HCT116 (cell line): Measurements from ENCODE around the gene MBOAT7. TPM values are rescaled to one million over a fixed set of nuclear protein-coding genes. Genes with fewer than 3 reads are reported as not detected.

Experiments used
- ATAC-seq: fragments of 200-7000 bp; cut with Tn5 transposase; 2 replicates; pipeline ENCODE4 v1.9.1; 2020; ENCODE audit warnings: mild to moderate bottlenecking, moderate library complexity
- BruUV-seq: library from RNA; stranded (reverse); fragments of 400-500 nt; replicated peaks from 2 replicates; lab custom pipeline; 2021; lab: Mats Ljungman, UMichigan
- CTCF ChIA-PET: fragments of 300-600 bp; sonication (Branson Sonifier 250); formaldehyde crosslinking; loops from one replicate; lab custom pipeline; 2021; ENCODE audit warnings: antibody characterized with exemption; lab: Charles Lee
- POLR2A ChIA-PET: fragments of 300-600, 350-600 bp; sonication (Branson Sonifier 250); formaldehyde crosslinking; loops from one replicate; lab custom pipeline; 2021; ENCODE audit warnings: antibody characterized with exemption; lab: Charles Lee
- RAD21 ChIA-PET, 2 experiments: fragments of 300-600 bp; sonication (Branson Sonifier 250); formaldehyde crosslinking; loops; one replicate each; lab custom pipeline; 2023; ENCODE audit warnings: low total read pairs in 2 of 2; ENCODE audit not compliant: uncharacterized antibody in 2 of 2, unreplicated experiment in 2 of 2, low non-redundant PET in 1 of 2; lab: Charles Lee
- DNase-seq: peaks from one replicate; pipeline ENCODE4 v3.0.0-alpha.2; 2010; ENCODE audit warnings: low read depth, low spot score
- H2AFZ ChIP-seq: fragments of 200-600 bp; shearing (Covaris generic), sonication (generic); 2 replicates; pipeline ENCODE4 v1.6.1; 2017; ENCODE audit warnings: low read depth, mixed run types, mixed read lengths, antibody characterized with exemption, low read length; ENCODE audit not compliant: poor library complexity, severe bottlenecking
- H3K27ac ChIP-seq: 2 replicates; pipeline ENCODE4 v1.5.1; 2012; ENCODE audit warnings: low read depth, low read length
- H3K27me3 ChIP-seq: fragments of 200-600 bp; sonication (generic); 2 replicates; pipeline ENCODE4 v1.6.1; 2016; ENCODE audit warnings: mixed run types, low read length, mixed read lengths; ENCODE audit not compliant: insufficient read depth
- H3K36me3 ChIP-seq, 2 experiments: fragments of 200-500 bp in 1 of 2; fragments of 200-600 bp in 1 of 2; sonication (Bioruptor generic) in 1 of 2; sonication (generic) in 1 of 2; 2 replicates each; pipeline versions ENCODE4 v1.5.1 to v1.6.1; 2014 to 2016; ENCODE audit warnings: low read length in 2 of 2, inconsistent platforms in 1 of 2, mixed read lengths in 1 of 2, mixed run types in 1 of 2; ENCODE audit not compliant: insufficient read depth in 2 of 2, control insufficient read depth in 1 of 2
- H3K4me1 ChIP-seq, 2 experiments: fragments of 200-600 bp in 1 of 2; sonication (generic) in 1 of 2; 2 replicates each; pipeline versions ENCODE4 v1.5.1 to v1.6.1; 2012 to 2017; ENCODE audit warnings: low read length in 2 of 2, inconsistent platforms in 1 of 2, mild to moderate bottlenecking in 1 of 2, mixed read lengths in 1 of 2, mixed run types in 1 of 2, moderate library complexity in 1 of 2; ENCODE audit not compliant: insufficient read depth in 2 of 2, control insufficient read depth in 1 of 2
- H3K4me2 ChIP-seq: fragments of 200-600 bp; sonication (generic); 2 replicates; pipeline ENCODE4 v1.6.1; 2017; ENCODE audit warnings: mixed run types, low read length, mixed read lengths
- H3K4me3 ChIP-seq, 2 experiments: fragments of 200-600 bp in 1 of 2; sonication (generic) in 1 of 2; replicated peaks in 1 of 2; 2 replicates each; pipeline ENCODE4 v1.5.1; 2011 to 2016; ENCODE audit warnings: low read length in 2 of 2, control low read depth in 1 of 2, low read depth in 1 of 2, mild to moderate bottlenecking in 1 of 2, mixed read lengths in 1 of 2, mixed run types in 1 of 2
- H3K79me2 ChIP-seq: fragments of 200-600 bp; sonication (generic); 2 replicates; pipeline ENCODE4 v1.6.1; 2017; ENCODE audit warnings: mild to moderate bottlenecking, mixed run types, low read length, moderate library complexity, mixed read lengths; ENCODE audit not compliant: insufficient read depth
- H3K9ac ChIP-seq: fragments of 200-600 bp; sonication (generic); 2 replicates; pipeline ENCODE4 v1.6.1; 2016; ENCODE audit warnings: low read length, mixed read lengths
- H3K9me2 ChIP-seq: fragments of 200-600 bp; sonication (generic), shearing (Covaris generic); 2 replicates; pipeline ENCODE4 v1.6.1; 2017; ENCODE audit warnings: mixed run types, mild to moderate bottlenecking, moderate library complexity; ENCODE audit not compliant: insufficient read depth
- H3K9me3 ChIP-seq, 2 experiments: fragments of 200-500 bp in 1 of 2; fragments of 200-600 bp in 1 of 2; sonication (Bioruptor generic) in 1 of 2; sonication (generic) in 1 of 2; 2 replicates each; pipeline ENCODE4 v1.6.1; 2014 to 2017; ENCODE audit warnings: low read length in 2 of 2, mixed read lengths in 2 of 2, inconsistent platforms in 1 of 2, low read depth in 1 of 2, mild to moderate bottlenecking in 1 of 2, mixed run types in 1 of 2, moderate library complexity in 1 of 2; ENCODE audit not compliant: control insufficient read depth in 1 of 2, insufficient read depth in 1 of 2
- H4K20me1 ChIP-seq: fragments of 200-600 bp; sonication (generic), shearing (Covaris generic); 2 replicates; pipeline ENCODE4 v1.6.1; 2017; ENCODE audit warnings: mixed run types, mild to moderate bottlenecking, moderate library complexity; ENCODE audit not compliant: insufficient read depth
- ATF3 ChIP-seq: IDR thresholded peaks from 2 replicates; pipeline ENCODE4 v1.6.1; 2012
- CBX3 ChIP-seq: IDR thresholded peaks from 2 replicates; pipeline ENCODE4 v1.6.1; 2012; ENCODE audit warnings: low read depth
- CEBPB ChIP-seq: IDR thresholded peaks from 2 replicates; pipeline ENCODE4 v1.6.1; 2012; ENCODE audit warnings: low read depth
- EGR1 ChIP-seq: IDR thresholded peaks from 2 replicates; pipeline ENCODE4 v1.6.1; 2012; ENCODE audit warnings: low read depth
- ELF1 ChIP-seq: IDR thresholded peaks from 2 replicates; pipeline ENCODE4 v1.6.1; 2012; ENCODE audit warnings: low read depth, borderline replicate concordance
- EZH2 ChIP-seq: fragments of 200-600 bp; sonication (generic); IDR thresholded peaks from 2 replicates; pipeline ENCODE4 v1.6.1; 2017; ENCODE audit warnings: antibody characterized with exemption, mixed run types
- EZH2phosphoT487 ChIP-seq: fragments of 200-600 bp; IDR thresholded peaks from 2 replicates; pipeline ENCODE4 v1.6.1; 2018; ENCODE audit warnings: antibody characterized with exemption, borderline replicate concordance
- FOSL1 ChIP-seq: IDR thresholded peaks from 2 replicates; pipeline ENCODE4 v1.6.1; 2012; ENCODE audit warnings: low read depth
- JUND ChIP-seq: IDR thresholded peaks from 2 replicates; pipeline ENCODE4 v1.6.1; 2012
- MAX ChIP-seq: IDR thresholded peaks from 2 replicates; pipeline ENCODE4 v1.6.1; 2012
- POLR2A ChIP-seq: IDR thresholded peaks from 2 replicates; pipeline ENCODE4 v1.7.0; 2011; ENCODE audit warnings: borderline replicate concordance; ENCODE audit not compliant: insufficient read depth, insufficient read length; ENCODE audit errors: extremely low read depth
- POLR2AphosphoS5 ChIP-seq: IDR thresholded peaks from 2 replicates; pipeline ENCODE4 v1.6.1; 2011; ENCODE audit warnings: mild to moderate bottlenecking, low read depth, low read length, moderate library complexity
- RAD21 ChIP-seq: IDR thresholded peaks from 2 replicates; pipeline ENCODE4 v1.6.1; 2012; ENCODE audit warnings: low read depth, mild to moderate bottlenecking
- REST ChIP-seq: IDR thresholded peaks from 2 replicates; pipeline ENCODE4 v1.6.1; 2012; ENCODE audit warnings: low read depth
- SIN3A ChIP-seq: IDR thresholded peaks from 2 replicates; pipeline ENCODE4 v1.6.1; 2012; ENCODE audit warnings: low read depth
- SRF ChIP-seq: IDR thresholded peaks from 2 replicates; pipeline ENCODE4 v1.6.1; 2012; ENCODE audit warnings: low read depth
- TCF7L2 ChIP-seq: IDR thresholded peaks from 2 replicates; pipeline ENCODE4 v1.7.0; 2011; ENCODE audit warnings: borderline replicate concordance, inconsistent platforms; ENCODE audit not compliant: insufficient read depth, insufficient read length; ENCODE audit errors: extremely low read depth
- ZBTB33 ChIP-seq: IDR thresholded peaks from 2 replicates; pipeline ENCODE4 v1.6.1; 2011; ENCODE audit warnings: mild to moderate bottlenecking, low read length, moderate library complexity; ENCODE audit not compliant: insufficient replicate concordance; ENCODE audit errors: extremely low read depth
- ZFX ChIP-seq: fragments of 450-650 bp; IDR thresholded peaks from 2 replicates; pipeline ENCODE4 v1.6.1; 2017
- intact Hi-C: fragments of 100-400 bp; cut with micrococcal nuclease; formaldehyde crosslinking; loops from 2 replicates; pipeline ENCODE4 v1.10.0; 2022
- total RNA-seq: library from RNA; stranded (reverse); gene quantifications from one replicate; pipeline ENCODE4 v1.2.1, GENCODE V29; 2021; ENCODE audit not compliant: unreplicated experiment

MBOAT7 gene
- total RNA-seq, 1 experiment from 2014 or later: 113 TPM

GRCh38 chr19:54162884-54163283 lies 26.5 kb downstream of the MBOAT7 start:
- TF ChIP-seq CBX3 (no peak), EGR1 (no peak), ZFX (no peak), CEBPB (no peak), EZH2 (no peak), RAD21 (no peak), FOSL1 (no peak), POLR2AphosphoS5 (no peak), EZH2phosphoT487 (no peak), SIN3A (no peak), SRF (no peak), TCF7L2 (no peak), MAX (no peak), REST (no peak), JUND (no peak), ZBTB33 (no peak), ELF1 (no peak), POLR2A (no peak), ATF3 (no peak)
- H2AFZ ChIP-seq: no peak overlapping the region
- no peak for ATAC-seq
- no peak overlapping the region for H3K9ac ChIP-seq
- DNase-seq: no peak
- H4K20me1 ChIP-seq: no peaks in the 10 kb centered on the region
- H3K27ac ChIP-seq: no peak overlapping the region
- no peaks in the 10 kb centered on the region for H3K9me3 ChIP-seq
- BruUV-seq: no TSS peak
- H3K4me2 ChIP-seq: peak overlapping the region; percentile 67
- POLR2A ChIA-PET: interaction anchor here (1.0 kb wide), 1 partner anchor 27 kb away, joined by 3 read pairs; the partner anchor contains the start of gene MBOAT7
- no peaks in the 10 kb centered on the region for H3K36me3 ChIP-seq
- RAD21 ChIA-PET: no interaction called here
- H3K27me3 ChIP-seq: no peaks in the 10 kb centered on the region
- H3K9me2 ChIP-seq: no peaks in the 10 kb centered on the region
- intact Hi-C loops: no loop called here
- peaks cover 26 to 50% of the 10 kb centered on the region in 2 experiments for H3K4me1 ChIP-seq
- H3K4me3 ChIP-seq: no peak overlapping the region
- peaks cover 8% of the 10 kb centered on the region for H3K79me2 ChIP-seq
- CTCF ChIA-PET: interaction anchor here (1.1 kb wide), 1 partner anchor 10 kb away, joined by 3 read pairs; the partner anchor contains the start of gene TMC4
